ENCODE results near the gene TPO. TPM values are rescaled to one million over a fixed set of nuclear protein-coding genes. Genes with fewer than 3 reads are reported as not detected.

TPO gene
- total and polyA plus RNA-seq, 11 donors: 3.0 to 13.8 (median 8.4) TPM

- no peak for TF ChIP-seq CTCF (IDR thresholded peaks at IDR 0.05)
- no peak for TF ChIP-seq POLR2A (IDR thresholded peaks at IDR 0.05)
- DNase-seq: no peak
- no peak overlapping the region for H3K27ac ChIP-seq
- no peak overlapping the region for H3K4me3 ChIP-seq
- intact Hi-C loops (cut with DNase I): no loop called here
- H3K36me3 ChIP-seq: no peaks in the 10 kb centered on the region
- H3K9me3 ChIP-seq: no peaks in the 10 kb centered on the region
- ATAC-seq: no peak
- no peaks in the 10 kb centered on the region for H3K27me3 ChIP-seq
- 86 to 92% (median 89%) methylated on average over 2 of the region's 2 CpGs for WGBS, 4 donors
- H3K4me1 ChIP-seq: peaks cover 0 to 5% (median 0%) of the 10 kb centered on the region in 12 donors
These were observed 19.9 kb upstream of the TPO start for GRCh38 chr2:1393321-1393720.

- DNase-seq (no peak), ATAC-seq (no peak)
- Histone ChIP-seq H3K4me3 (no peak overlapping the region), H3K27me3 (no peaks in the 10 kb centered on the region), H3K27ac (no peak overlapping the region), H3K36me3 (no peaks in the 10 kb centered on the region), H3K4me1 (no peaks in the 10 kb centered on the region), H3K9me3 (no peaks in the 10 kb centered on the region)
- intact Hi-C loops (cut with DNase I): no loop called here
- TF ChIP-seq CTCF (IDR thresholded peaks at IDR 0.05): no peak
- TF ChIP-seq POLR2A (IDR thresholded peaks at IDR 0.05): no peak
- 91 to 97% (median 94%) methylated on average over 7 of the region's 7 CpGs for WGBS, 4 donors
These were observed 18.4 kb upstream of the TPO start for GRCh38 chr2:1394709-1395408.

- Histone ChIP-seq H3K9me3 (no peaks in the 10 kb centered on the region), H3K36me3 (no peaks in the 10 kb centered on the region), H3K27ac (no peak overlapping the region), H3K4me3 (no peak overlapping the region), H3K4me1 (no peaks in the 10 kb centered on the region), H3K27me3 (no peaks in the 10 kb centered on the region)
- intact Hi-C loops (cut with DNase I): no loop called here
- ATAC-seq (no peak), DNase-seq (no peak)
- 58 to 79% (median 63%) methylated on average over 2 to 4 of the region's 4 CpGs for WGBS, 4 donors
- TF ChIP-seq POLR2A (IDR thresholded peaks at IDR 0.05) (no peak), CTCF (IDR thresholded peaks at IDR 0.05) (no peak)
These were observed 15.9 kb upstream of the TPO start for GRCh38 chr2:1397350-1397749.

GRCh38 chr2:1398191-1398590 lies 15.1 kb upstream of the TPO start:
- DNase-seq (no peak), ATAC-seq (no peak)
- Histone ChIP-seq H3K4me3 (no peak overlapping the region), H3K36me3 (no peaks in the 10 kb centered on the region), H3K27ac (no peak overlapping the region), H3K9me3 (no peaks in the 10 kb centered on the region), H3K4me1 (no peaks in the 10 kb centered on the region), H3K27me3 (no peaks in the 10 kb centered on the region)
- 86 to 92% (median 90%) methylated on average over 6 to 7 of the region's 7 CpGs for WGBS, 4 donors
- TF ChIP-seq POLR2A (IDR thresholded peaks at IDR 0.05): no peak
- no peak for TF ChIP-seq CTCF (IDR thresholded peaks at IDR 0.05)
- intact Hi-C loops (cut with DNase I): no loop called here
